Fibroblast of skin of abdomen (primary cell): ENCODE data around the gene SAMD8.
"Not testable (repeated sequence)": the region's sequence is repeated elsewhere in the genome, so short reads cannot be mapped to it uniquely, and the experiment has no call there.

Source experiments
- DNase-seq: peaks from one replicate; pipeline ENCODE4 v3.0.0-alpha.2; 2013

Gene SAMD8

DNA sequence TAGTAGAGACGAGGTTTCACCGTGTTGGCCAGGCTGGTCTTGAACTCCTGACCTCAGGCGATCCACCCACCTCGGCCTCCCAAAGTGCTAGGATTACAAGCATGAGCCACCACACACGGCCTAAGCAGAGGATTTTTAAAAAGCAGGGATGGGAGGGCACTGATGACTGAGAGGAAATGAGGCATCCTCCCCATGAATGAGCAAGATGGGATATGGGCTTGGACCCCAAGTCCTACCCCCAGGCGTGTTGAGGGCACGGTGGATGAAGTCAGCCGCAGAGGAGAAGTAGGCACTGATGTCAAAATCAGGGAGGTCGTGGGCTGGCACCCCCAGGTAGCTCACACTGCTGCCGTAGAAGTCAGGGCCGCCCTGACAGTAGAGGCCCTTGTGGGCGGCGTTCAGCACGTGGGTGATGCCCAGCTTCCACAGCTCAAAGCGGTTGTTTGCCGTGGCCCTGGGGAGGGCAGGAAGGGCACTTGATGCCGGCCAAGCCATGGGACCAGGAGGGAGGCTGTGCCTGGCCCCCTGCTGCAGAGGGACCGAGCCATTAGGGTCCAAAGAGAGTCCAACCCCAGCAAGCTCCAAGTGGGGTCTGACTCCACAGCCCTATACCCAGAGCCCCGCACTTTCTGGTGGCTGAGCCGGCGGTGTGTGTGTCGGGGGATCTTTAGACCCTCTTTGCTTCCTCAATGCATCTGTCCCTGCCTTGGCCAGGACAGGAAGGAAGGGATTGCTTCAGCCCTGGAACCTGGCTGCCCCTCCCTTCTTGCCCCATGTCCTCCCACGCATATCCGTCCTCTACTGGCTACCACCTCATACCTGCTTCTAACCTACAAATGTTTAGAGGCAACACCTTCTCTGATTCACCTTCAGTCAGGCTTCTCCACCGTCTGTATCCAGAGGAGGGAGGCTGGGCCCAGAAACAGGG lies 3.4 kb upstream of the SAMD8 start:
- no peak for DNase-seq

DNA sequence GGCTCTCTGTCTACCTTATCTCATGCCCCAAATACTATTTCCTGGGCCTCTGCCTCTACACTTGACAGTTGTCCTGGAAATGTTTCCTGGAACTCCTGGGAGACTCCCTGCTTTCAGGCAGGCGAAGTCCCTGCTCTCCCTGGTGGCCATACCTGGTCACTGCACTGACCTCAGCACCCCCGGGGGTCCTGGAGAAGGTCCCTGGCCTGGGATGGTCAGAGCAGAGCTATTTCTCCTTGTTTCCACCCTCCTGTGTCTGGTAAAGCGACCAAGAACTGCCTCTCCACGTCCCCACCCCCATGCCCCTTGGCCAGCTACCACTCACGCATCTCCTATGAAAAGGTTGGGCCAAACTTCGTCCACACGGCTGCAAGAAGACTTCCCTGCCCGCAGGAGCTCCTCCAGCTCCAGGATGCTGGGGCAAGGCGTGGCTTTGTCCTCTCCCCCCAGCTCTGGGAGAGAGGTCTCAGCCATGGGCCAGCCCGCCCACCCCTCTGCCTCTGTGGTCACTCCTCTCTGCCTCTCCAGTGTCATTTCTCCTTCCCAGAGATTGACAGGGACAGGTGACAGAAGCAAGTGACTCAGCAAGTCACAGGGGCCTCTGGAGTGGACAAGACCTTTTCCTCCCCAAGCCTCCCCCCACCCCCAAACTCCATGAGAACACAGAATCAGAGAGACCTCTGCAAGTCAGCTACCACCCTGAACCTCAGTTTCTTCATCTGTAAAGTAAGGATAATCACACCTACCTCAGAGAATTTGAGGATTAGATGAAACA lies 2.6 kb upstream of the SAMD8 start:
- no peak for DNase-seq

DNA sequence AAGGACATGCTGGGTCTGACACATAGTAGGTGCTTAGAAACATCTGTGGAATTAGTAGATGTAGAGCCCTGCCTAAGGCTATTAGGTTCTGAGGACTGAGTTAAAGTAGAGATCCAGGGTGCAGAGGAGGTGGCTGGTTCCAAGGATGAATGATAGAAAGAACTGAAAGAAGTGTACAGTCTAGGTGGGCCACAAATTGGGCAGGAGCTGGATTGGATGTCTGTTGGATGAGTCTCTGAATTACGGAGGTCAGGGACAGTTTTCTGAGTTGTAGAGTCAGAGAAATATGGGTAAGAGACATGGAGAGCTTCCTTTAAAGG lies 2.0 kb upstream of the SAMD8 start:
- no peak for DNase-seq

DNA sequence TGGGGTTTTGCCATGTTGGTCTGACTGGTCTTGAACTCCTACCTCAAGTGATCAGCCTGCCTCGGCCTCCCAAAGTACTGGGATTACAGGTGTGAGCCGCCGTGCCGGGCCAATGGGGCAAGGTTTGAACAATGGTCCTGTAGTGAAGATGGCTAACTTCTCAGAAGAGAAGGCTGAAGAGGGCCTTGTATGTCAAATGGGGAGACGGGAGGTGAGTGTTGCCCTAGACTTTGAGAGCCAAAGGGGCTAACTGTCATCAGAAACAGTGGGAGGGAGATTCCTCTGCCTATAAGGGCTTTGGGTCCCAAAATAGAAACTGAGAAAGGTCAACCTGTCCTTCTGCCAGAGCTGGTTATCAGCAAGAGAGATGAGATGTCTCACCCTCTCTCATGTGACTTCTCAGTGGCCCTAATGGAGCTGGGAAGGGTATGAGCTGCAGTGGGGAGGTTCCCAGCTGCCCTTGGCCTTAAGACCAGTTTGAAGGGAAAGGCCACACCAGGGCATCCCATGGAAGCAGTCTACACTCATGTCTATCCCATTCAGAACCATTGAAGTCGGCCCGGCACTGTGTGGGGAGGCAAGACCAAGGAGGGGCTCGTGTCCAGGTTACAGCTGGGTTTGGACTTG lies 1.3 kb upstream of the SAMD8 start:
- no peak for DNase-seq

DNA sequence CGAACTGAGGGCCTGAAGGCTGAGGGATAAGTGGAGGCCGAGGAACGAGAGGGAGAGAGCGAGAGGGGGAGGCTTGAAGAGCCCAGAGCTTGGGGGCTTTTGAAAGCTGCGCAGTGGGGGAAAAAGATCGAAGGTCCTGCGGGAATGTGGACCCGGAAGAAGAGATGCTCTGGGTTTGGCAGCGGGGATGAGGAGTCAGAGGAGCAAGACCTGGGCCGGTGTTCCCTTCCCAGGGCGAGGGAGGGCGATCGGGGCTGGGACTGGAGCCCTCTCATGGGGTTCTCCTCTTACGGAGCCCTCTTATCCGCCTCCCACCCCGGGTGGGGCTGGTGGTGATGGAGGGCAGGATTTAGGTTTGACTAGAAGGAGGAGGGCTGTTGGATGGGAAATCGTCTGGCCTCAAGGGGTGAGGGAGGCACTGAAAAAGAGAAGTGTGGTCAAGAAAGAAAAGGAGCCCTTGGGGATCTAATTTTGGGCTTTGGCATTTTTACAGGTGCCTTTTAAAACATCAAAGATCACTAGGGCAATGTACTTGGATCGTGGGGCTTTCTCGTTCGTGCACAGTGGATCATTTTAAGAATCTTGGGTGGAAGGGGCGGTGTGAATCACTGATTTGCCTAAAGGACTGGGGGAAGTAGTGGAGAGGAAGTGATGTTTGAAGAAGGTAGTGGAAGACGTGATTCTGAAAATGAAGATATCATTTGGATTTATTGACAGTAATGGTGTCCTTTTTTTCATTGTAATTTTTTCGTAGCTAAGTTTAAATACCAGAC lies 637 bp downstream of the SAMD8 start:
- DNase-seq: peak; percentile 58

DNA sequence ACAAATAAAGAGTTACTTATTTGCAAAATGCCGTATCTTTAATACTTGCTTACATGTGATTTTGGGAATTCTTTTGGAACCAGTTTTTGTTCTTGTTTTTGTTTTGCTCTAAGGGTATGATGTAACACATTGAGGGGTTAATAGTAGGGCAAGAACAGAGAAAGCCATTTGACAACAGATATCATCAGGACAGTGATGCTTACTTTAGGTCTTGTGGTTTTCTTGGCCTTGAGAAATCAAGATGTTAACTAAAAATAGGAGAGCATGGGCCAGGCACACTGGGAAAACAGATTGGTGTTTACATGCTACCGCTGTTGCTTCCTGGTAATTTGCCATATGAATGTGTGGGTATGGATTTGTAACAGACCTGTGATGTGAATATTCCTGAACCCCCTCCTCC lies 3.7 kb downstream of the SAMD8 start:
- no peak for DNase-seq

DNA sequence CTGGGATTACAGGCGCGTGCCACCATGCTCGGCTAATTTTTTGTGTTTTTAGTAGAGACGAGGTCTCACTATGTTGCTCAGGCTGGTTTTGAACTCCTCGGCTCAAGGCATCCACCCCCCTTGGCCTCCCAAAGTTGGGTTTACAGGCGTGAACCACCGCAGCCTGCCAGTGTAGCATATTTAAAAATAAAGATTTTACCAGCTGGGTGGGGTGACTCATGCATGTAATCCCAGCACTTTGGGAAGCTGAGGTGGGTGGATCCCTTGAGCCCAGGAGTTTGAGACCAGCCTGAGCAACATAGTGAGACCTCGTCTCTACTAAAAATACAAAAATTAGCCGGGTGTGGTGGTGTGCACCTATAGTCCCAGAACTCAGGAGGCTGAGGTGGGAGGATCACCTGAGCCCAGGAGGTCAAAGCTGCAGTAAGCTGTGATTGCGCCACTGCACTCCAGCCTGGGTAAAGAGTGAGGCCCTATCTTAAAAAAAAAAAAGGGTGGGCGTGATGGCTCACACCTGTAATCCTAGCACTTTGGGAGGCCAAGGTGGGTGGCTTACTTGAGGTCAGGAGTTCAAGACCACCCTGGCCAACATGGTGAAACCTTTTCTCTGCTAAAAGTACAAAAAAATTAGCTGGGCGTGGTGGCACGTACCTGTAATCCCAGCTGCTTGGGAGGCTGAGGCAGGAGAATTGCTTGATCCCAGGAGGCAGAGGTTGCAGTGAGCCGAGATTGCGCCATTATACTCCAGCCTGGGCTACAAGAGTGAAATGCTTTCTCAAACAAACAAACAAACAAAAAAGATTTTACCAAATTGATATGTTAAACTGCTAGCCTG lies 5.7 kb downstream of the SAMD8 start:
- not testable (repeated sequence) for DNase-seq

DNA sequence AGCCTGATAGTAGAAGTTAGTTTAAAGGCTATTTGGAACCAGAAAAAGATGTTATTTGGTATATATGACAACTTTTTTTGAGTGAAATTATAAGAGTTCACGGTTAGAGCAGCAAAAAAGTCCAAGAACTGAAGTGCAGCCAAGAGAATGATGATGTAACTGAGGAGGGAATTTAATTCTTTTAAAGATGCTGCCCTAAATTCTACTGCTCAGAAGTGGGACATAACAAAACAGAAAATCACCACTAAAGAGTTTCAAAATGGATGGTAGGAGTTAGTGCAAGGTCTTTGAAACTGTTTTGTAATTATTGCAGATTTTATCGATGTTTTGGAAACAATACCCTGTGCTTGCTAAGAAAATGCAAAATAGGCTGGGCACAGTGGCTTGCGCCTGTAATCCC lies 6.5 kb downstream of the SAMD8 start:
- DNase-seq: peak; percentile 28

DNA sequence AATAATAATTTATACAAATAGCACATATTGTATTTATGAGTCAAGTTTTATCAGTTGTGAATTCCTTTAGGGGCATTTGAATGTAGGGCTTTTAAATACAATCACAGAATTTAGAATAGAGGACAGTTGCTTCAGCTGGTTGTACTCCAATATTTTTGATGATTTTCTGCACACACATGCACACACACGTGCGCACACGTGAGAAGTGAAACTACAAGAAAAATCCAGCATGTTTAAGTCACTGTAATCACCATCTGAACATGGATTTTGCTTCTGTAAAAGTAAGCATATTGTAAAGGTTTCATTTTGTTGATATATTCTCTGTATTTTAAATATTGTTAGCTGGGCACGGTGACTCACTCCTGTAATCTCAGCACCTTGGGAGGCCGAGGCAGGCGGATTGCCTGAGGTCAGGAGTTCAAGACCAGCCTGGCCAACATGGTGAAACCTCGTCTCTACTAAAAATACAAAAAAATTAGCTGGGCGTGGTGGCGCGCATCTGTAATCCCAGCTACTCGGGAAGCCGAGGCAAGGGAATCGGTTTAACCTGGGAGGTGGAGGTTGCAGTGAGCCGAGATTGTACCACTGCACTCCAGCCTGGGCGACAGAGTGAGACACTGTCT lies 8.1 kb downstream of the SAMD8 start:
- DNase-seq: not testable (repeated sequence)

DNA sequence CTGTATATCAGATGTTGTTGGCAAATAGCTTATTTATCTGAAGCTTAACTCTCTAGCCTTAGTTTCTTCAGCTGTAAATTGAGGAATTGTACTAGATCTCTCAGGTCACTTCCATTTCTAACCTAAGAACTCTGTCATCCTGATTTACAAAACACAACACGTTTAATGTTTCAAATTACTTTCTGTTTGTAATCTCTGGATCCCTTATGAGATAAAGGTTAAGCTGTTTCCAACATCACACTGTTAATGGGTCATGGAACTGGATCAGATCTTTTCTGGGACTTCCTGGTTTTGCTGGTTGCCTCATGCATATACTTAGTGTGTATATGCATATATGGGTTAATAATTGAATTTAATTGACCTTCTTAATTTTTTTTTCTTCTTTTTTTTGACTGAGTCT lies 9.9 kb downstream of the SAMD8 start:
- DNase-seq: no peak

DNA sequence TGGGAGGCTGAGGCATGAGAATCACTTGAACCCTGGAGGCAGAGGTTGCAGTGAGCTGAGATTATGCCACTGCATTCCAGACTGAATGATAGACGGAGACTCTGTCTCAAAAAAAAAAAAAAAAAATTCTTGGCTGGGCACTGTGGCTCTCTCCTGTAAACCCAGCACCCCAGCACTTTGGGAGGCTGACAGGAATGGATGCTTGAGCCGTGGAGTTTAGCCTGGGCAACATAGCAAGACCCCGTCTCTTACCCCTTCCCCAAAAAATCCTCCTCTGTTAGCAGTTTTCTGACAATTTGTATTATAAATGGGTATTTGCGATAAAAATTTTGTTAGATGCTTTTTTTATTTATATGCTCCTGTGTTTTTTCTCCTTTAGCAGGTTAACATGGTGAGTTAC lies 11.0 kb downstream of the SAMD8 start:
- DNase-seq: no peak

DNA sequence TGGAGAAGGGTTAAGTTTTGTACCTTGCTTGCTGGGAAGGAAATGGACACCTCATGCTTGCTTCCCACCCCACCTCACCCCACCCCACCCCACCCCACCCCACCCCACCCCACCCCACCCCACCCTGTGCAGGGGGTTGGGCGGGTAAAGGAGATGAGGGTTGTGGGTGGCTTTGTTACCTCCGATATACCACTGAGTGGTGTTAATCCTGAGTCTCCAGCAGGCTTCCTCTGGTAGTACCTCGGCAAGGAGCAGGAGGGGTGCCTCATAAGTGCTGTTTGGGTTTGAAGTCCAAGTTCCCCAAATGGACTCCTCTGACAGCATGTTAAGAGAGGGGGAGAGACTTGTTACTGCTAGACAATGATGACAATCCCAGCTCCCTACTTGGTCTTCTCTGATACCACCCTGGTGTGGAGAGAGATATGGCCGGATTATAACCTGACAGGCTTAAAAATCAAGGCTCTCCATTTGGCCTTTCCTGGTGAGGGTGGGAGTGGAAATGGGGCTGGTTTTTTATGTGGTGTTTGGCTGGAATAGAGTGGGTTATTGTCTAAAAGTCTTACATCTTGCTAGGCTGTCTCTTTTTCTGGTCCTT lies 11.7 kb downstream of the SAMD8 start:
- no peak for DNase-seq

DNA sequence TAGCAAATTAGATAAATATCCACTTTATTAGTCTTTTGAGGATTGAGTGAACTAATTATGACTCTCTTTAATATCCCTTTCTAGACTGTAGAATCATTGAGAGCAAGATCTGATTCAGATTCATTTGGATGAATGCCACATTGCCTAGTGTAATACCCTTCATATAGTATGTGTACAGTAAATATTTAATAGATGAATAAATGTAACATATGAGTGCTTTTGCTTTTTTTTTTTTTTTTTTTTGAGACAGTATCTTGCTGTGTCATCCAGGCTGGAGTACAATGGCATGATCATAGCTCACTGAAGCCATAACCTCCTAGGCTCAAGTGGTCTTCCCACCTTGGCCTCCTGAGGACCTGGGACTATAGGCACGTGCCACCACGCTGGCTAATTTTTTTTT lies 14.8 kb downstream of the SAMD8 start:
- peak; percentile 42 for DNase-seq

DNA sequence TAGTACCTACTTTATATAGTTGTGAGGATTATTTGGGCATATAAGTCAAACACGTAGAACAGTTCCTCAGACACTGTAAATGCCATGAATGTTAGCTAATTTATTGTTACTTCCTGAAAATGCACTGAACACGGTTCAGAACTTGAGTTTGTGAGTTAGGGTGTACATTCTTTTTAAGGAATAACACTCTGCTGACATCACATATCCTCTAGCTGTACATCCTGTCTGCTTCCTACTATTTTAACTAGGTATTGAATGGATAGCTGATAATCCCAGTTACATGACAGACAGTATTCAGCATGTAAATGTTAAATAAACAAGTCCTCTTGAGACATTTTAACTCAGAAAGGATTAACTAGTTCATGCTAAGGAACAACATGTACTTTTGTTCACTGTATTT lies 16.0 kb downstream of the SAMD8 start:
- DNase-seq: no peak

DNA sequence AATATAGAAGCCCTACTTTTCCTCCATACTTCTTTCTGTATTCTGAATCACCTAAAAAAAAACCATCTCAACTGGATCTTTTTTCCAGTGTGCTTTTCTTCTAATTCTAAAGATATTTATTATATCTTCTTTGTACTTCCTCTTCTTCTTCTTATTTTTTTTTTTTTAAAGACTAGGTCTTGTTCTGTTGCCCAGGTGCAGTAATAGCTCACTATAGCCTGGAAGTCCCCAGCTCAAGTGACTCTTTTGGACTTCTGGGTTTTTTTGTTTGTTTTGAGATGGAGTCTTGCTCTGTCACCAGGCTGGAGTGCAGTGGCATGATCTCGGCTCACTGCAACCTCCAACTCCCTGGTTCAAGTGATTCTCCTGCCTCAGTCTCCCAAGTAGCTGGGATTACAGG lies 17.5 kb downstream of the SAMD8 start:
- DNase-seq: not testable (repeated sequence)

DNA sequence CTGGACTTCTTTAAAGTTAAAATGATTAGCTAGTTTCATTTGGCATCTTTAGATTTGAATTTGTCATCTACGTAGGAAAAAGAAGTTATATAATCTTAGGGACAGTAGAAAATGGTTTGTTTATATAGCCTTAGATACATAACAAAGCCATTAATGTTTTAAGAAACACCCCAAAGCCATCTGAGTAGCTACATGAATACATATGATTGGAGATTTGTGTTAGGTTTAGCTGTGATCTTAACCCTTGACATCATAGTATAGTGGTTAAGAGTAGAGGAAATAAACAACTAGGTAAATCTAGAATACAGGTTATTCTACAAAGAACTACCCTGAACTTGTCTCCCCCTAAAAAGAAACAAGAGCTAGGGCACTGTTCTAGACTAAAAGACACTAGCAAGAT lies 18.1 kb downstream of the SAMD8 start:
- no peak for DNase-seq

DNA sequence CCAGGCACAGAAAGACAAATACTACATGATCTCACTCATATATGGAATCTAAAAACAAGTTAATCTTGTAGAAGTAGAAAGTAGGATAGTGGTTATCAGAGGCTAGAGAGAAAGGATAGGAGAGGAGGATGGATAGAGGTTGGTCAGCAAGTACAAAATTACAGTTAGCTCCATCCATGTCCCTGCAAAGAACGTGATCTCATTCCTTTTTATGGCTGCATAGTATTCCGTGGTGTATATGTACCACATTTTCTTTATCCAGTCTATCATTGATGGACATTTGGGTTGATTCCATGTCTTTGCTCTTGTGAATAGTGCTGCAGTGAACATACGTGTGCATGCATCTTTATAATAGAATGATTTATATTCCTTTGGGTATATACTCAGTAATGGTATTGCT lies 22.2 kb downstream of the SAMD8 start:
- DNase-seq: not testable (repeated sequence)

DNA sequence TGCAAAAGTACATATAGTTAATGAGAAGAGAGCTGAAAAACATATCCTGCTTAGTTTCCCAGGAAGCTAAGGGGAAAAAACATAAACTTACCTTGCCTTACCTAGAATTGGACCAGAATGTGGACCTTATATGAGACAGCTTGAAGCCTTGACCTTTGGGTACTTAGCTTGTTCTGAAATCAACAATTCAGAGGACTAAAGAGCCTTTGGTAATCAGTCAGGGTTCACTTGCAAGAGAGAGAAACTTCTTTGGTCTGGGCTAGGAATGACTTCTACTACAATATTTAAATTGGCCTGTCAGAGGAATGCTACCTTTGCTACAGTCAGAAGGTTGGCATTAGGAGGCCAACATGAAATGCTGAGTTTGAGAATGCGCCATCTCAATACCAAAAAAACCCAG lies 24.9 kb downstream of the SAMD8 start:
- no peak for DNase-seq

DNA sequence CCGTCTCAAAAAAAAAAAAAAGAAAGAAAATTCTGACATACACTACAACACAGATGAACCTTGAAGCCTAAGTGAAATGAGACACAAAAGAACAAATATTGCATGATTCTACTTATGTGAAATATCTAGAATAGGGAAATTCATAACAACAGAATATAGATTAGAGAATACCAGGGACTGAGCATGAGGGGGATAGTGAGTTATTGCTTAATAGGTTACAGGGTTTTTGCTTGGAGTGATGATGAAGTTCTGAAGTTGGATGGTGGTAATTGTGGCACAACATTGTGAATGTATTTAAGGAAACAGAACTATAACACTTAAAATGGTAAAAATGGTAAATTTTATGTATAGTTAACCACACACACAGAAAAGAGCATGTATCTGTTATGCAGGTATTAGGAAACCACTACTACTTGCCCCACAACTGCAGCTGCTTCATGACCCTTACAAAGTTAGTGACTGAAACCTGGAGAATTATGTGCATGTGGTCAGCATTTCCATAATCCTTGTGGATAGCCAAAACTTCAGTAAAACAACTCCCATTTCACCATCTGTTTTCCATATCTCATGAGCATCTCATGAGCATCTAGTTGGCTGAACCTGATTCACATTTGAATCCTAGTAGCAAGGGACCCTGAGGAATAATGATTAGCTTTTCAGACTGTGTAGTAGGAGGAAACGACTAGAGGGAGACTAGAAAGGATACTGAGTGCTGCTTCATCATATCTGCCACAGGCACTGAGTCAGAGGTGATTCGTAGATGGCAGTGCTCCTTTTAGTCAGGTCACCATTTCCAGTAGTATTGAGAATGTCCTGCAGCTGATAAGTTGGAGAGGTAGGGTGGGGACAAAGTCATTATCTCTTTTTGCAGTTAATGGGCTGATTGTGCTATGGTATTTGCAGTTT lies 26.3 kb downstream of the SAMD8 start:
- DNase-seq: peak; percentile 77

DNA sequence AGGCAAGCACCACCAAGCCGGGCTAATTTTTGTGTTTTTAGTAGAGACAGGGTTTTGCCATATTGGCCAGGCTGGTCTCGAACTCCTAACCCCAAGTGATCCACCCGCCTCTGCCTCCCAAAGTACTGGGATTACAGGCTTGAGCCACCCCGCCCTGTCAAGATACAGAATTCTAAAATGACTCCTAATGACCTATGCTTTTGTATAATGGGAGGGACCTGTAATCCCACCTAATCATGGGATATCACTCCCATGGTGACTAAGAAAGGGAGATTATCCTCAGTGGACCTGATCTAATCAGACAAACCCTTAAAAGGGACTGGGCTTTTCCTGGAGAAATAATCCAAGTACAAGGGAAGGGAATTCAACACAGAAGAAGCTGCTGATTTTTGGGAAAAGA lies 28.8 kb downstream of the SAMD8 start:
- DNase-seq: no peak
